Karpas-422 (cell line): ENCODE measurements around the gene FKBP15. TPM values are rescaled to one million over a fixed set of nuclear protein-coding genes. Genes with fewer than 3 reads are reported as not detected.
"Not testable (repeated sequence)": the region's sequence is repeated elsewhere in the genome, so short reads cannot be mapped to it uniquely, and the experiment has no call there.

Experiments used
- DNase-seq: peaks from one replicate; pipeline ENCODE4 v3.0.0-alpha.2; 2015
- H2AFZ ChIP-seq: fragments of 200-600 bp; sonication (generic); 2 replicates; pipeline ENCODE4 v1.6.1; 2014; ENCODE audit warnings: antibody characterized with exemption, low read length, mixed read lengths
- H3K27ac ChIP-seq: fragments of 200-600 bp; sonication (generic); 2 replicates; pipeline ENCODE4 v1.5.1; 2014; ENCODE audit warnings: mild to moderate bottlenecking, low read length, moderate library complexity
- H3K27me3 ChIP-seq: fragments of 200-600 bp; sonication (generic); 2 replicates; pipeline ENCODE4 v1.6.1; 2014; ENCODE audit warnings: low read length, mixed read lengths
- H3K36me3 ChIP-seq: fragments of 200-600 bp; sonication (generic); 2 replicates; pipeline ENCODE4 v1.6.1; 2014; ENCODE audit warnings: low read length, mixed read lengths; ENCODE audit not compliant: insufficient read depth
- H3K4me1 ChIP-seq: fragments of 200-600 bp; sonication (generic); 2 replicates; pipeline ENCODE4 v1.6.1; 2014; ENCODE audit warnings: mild to moderate bottlenecking, low read length, mixed read lengths
- H3K4me2 ChIP-seq: fragments of 200-600 bp; sonication (generic); 2 replicates; pipeline ENCODE4 v1.6.1; 2014; ENCODE audit warnings: low read length, low read depth, mild to moderate bottlenecking; ENCODE audit not compliant: poor library complexity, severe bottlenecking
- H3K4me3 ChIP-seq: fragments of 200-600 bp; sonication (generic); 2 replicates; pipeline ENCODE4 v1.5.1; 2014; ENCODE audit warnings: mild to moderate bottlenecking, antibody characterized with exemption, low read length, mixed read lengths
- H3K79me2 ChIP-seq: fragments of 200-600 bp; sonication (generic); 2 replicates; pipeline ENCODE4 v1.6.1; 2014; ENCODE audit warnings: mild to moderate bottlenecking, low read length, mixed read lengths
- H3K9ac ChIP-seq: fragments of 200-600 bp; sonication (generic); 2 replicates; pipeline ENCODE4 v1.6.0; 2014; ENCODE audit warnings: low read length
- H3K9me2 ChIP-seq: fragments of 200-600 bp; sonication (generic), shearing (Covaris generic); replicated peaks from 2 replicates; pipeline ENCODE4 v1.6.0; 2014; ENCODE audit warnings: mild to moderate bottlenecking, low read length, moderate library complexity; ENCODE audit not compliant: insufficient read depth
- H3K9me3 ChIP-seq: fragments of 300-700, 200-600 bp; sonication (generic); 2 replicates; pipeline ENCODE4 v1.6.1; 2014; ENCODE audit warnings: low read length, mixed read lengths
- H4K20me1 ChIP-seq: fragments of 200-600 bp; sonication (generic); 2 replicates; pipeline ENCODE4 v1.6.1; 2014; ENCODE audit warnings: mild to moderate bottlenecking, antibody characterized with exemption, low read length, low read depth; ENCODE audit not compliant: insufficient read depth
- total RNA-seq: library from RNA; depleted of rRNA; stranded (reverse); fragments of >200 nt; shearing (Covaris generic); gene quantifications from 2 replicates; pipeline ENCODE4 v1.2.3, GENCODE V29; 2014; ENCODE audit warnings: low replicate concordance

FKBP15 gene
- total RNA-seq, 1 experiment from 2014 or later: 65.1 TPM

GRCh38 chr9:113139225-113139829 lies 81.8 kb downstream of the FKBP15 start:
- no peaks in the 10 kb centered on the region for H3K27me3 ChIP-seq
- no peak overlapping the region for H3K9ac ChIP-seq
- H3K9me2 ChIP-seq: no peaks in the 10 kb centered on the region
- H3K4me2 ChIP-seq: no peak overlapping the region
- peaks cover 5% of the 10 kb centered on the region for H3K4me1 ChIP-seq
- no peak overlapping the region for H3K4me3 ChIP-seq
- H3K9me3 ChIP-seq: no peaks in the 10 kb centered on the region
- no peaks in the 10 kb centered on the region for H3K36me3 ChIP-seq
- H4K20me1 ChIP-seq: no peaks in the 10 kb centered on the region
- no peak overlapping the region for H3K27ac ChIP-seq
- no peak for DNase-seq
- no peak overlapping the region for H2AFZ ChIP-seq
- H3K79me2 ChIP-seq: no peaks in the 10 kb centered on the region

DNA sequence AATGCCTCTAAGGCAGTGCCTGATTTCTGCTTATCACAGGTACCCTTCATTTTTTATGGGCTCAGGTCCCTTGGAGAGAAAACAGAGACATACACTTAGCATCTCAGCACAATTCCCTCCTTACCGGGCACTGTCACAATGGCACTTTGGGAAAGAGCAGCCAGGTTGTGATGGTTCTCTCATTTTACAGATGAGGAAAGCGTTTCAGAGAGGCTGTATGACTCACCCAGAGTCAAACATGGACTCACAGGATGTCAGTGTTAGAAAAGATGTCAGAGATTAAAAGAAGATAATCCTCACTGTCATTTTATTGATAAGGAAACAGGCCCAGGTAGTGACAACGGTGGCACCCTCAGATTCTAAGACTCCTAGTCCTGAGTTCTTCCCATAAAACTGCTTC lies 82.3 kb downstream of the FKBP15 start:
- H3K79me2 ChIP-seq: no peaks in the 10 kb centered on the region
- H3K9me2 ChIP-seq: no peaks in the 10 kb centered on the region
- no peaks in the 10 kb centered on the region for H4K20me1 ChIP-seq
- H3K36me3 ChIP-seq: no peaks in the 10 kb centered on the region
- H3K4me2 ChIP-seq: no peak overlapping the region
- H3K4me3 ChIP-seq: no peak overlapping the region
- no peak overlapping the region for H3K27ac ChIP-seq
- H3K9ac ChIP-seq: no peak overlapping the region
- H2AFZ ChIP-seq: no peak overlapping the region
- no peaks in the 10 kb centered on the region for H3K27me3 ChIP-seq
- DNase-seq: no peak
- H3K4me1 ChIP-seq: peaks cover 5% of the 10 kb centered on the region
- H3K9me3 ChIP-seq: no peaks in the 10 kb centered on the region

- H3K27ac ChIP-seq: no peak overlapping the region
- H4K20me1 ChIP-seq: no peaks in the 10 kb centered on the region
- peaks cover 5% of the 10 kb centered on the region for H3K4me1 ChIP-seq
- no peak overlapping the region for H3K4me2 ChIP-seq
- no peak for DNase-seq
- no peaks in the 10 kb centered on the region for H3K9me2 ChIP-seq
- H3K9ac ChIP-seq: no peak overlapping the region
- no peaks in the 10 kb centered on the region for H3K9me3 ChIP-seq
- H2AFZ ChIP-seq: peak overlapping the region; percentile 8; the same call in 1 of the 2 replicates
- H3K27me3 ChIP-seq: no peaks in the 10 kb centered on the region
- H3K36me3 ChIP-seq: no peaks in the 10 kb centered on the region
- no peaks in the 10 kb centered on the region for H3K79me2 ChIP-seq
- H3K4me3 ChIP-seq: no peak overlapping the region
Measured at GRCh38 chr9:113137196-113138168, 83.6 kb downstream of the FKBP15 start.

- H3K27me3 ChIP-seq: no peaks in the 10 kb centered on the region
- no peak overlapping the region for H2AFZ ChIP-seq
- H3K79me2 ChIP-seq: no peaks in the 10 kb centered on the region
- H3K9ac ChIP-seq: no peak overlapping the region
- H3K9me2 ChIP-seq: no peaks in the 10 kb centered on the region
- peaks cover 8% of the 10 kb centered on the region for H3K4me1 ChIP-seq
- H4K20me1 ChIP-seq: no peaks in the 10 kb centered on the region
- H3K4me3 ChIP-seq: no peak overlapping the region
- no peak overlapping the region for H3K27ac ChIP-seq
- H3K36me3 ChIP-seq: no peaks in the 10 kb centered on the region
- H3K9me3 ChIP-seq: no peaks in the 10 kb centered on the region
- DNase-seq: peak; percentile 55
- no peak overlapping the region for H3K4me2 ChIP-seq
Measured at GRCh38 chr9:113131689-113132151, 89.4 kb downstream of the FKBP15 start.

DNA sequence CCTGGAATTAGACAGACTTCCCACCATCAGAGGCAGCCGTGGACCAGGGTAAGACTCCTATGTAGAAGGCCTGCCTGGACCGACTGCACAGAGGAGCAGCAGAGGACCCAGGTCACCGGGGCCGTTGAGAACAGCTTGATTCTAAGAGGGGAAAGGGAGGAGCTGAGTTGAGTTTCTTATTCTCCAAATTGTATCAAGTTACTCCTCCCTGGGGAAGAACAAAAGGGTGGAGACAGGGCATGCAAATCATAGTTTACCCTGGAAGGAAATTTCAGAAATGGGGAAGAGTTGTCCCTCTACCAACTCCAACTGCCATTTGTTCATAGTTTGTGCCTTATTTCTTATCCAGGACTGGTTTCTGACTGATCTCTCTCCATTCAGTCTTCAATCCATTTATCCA lies 91.2 kb downstream of the FKBP15 start:
- Histone ChIP-seq H3K4me2 (no peak overlapping the region), H3K27ac (no peak overlapping the region), H3K27me3 (no peaks in the 10 kb centered on the region), H3K9ac (no peak overlapping the region), H3K79me2 (no peaks in the 10 kb centered on the region), H2AFZ (no peak overlapping the region), H3K9me3 (no peaks in the 10 kb centered on the region), H3K36me3 (no peaks in the 10 kb centered on the region), H3K9me2 (no peaks in the 10 kb centered on the region), H3K4me3 (no peak overlapping the region), H3K4me1 (peaks cover 8% of the 10 kb centered on the region), H4K20me1 (no peaks in the 10 kb centered on the region)
- DNase-seq: peak; percentile 49

- Histone ChIP-seq H3K9me2 (no peaks in the 10 kb centered on the region), H3K9me3 (no peaks in the 10 kb centered on the region), H3K4me2 (no peak overlapping the region), H2AFZ (no peak overlapping the region), H3K4me1 (peaks cover 8% of the 10 kb centered on the region), H4K20me1 (no peaks in the 10 kb centered on the region), H3K27me3 (no peaks in the 10 kb centered on the region), H3K79me2 (no peaks in the 10 kb centered on the region), H3K36me3 (no peaks in the 10 kb centered on the region), H3K27ac (no peak overlapping the region), H3K9ac (no peak overlapping the region), H3K4me3 (no peak overlapping the region)
- DNase-seq: no peak
Measured at GRCh38 chr9:113129466-113129865, 91.6 kb downstream of the FKBP15 start.

- no peak overlapping the region for H3K4me2 ChIP-seq
- H3K36me3 ChIP-seq: no peaks in the 10 kb centered on the region
Measured at GRCh38 chr9:113125386-113126035, 95.6 kb downstream of the FKBP15 start.

DNA sequence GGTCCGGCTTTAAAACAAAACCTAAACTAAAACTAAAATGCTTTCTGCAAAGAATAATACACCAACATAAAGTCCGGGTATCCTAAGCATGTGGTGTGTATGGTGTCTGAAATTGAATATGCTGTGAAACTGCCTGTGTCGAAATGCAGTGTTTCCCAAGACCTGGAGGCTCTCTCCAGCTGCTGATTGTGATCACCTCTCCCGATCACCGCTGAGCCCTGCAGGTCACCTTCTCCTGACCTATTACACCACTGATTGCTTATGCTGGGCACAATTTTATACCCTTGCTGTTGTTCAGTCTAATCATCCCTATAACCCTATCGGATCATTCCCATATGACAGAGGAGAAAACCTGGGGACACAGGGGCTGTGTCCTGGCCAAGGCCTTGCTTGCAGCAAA lies 102.2 kb downstream of the FKBP15 start:
- H3K9me3 ChIP-seq, H2AFZ ChIP-seq, H3K4me2 ChIP-seq, H3K9me2 ChIP-seq, H3K36me3 ChIP-seq, H3K9ac ChIP-seq, DNase-seq, H3K79me2 ChIP-seq, H4K20me1 ChIP-seq, H3K4me1 ChIP-seq, H3K27ac ChIP-seq, H3K27me3 ChIP-seq, H3K4me3 ChIP-seq: not testable (repeated sequence)

More at GRCh38 chr9:113125386-113126035, 95.6 kb downstream of the FKBP15 start:
- Histone ChIP-seq H3K27me3 (no peaks in the 10 kb centered on the region), H3K4me3 (no peak overlapping the region), H3K27ac (no peak overlapping the region), H4K20me1 (no peaks in the 10 kb centered on the region), H2AFZ (no peak overlapping the region), H3K4me1 (peaks cover 8% of the 10 kb centered on the region), H3K9ac (no peak overlapping the region), H3K79me2 (no peaks in the 10 kb centered on the region), H3K9me2 (no peaks in the 10 kb centered on the region), H3K9me3 (no peaks in the 10 kb centered on the region)
- no peak for DNase-seq
